Calu3 (cell line): ENCODE measurements around the gene RNF8. TPM values are rescaled to one million over a fixed set of nuclear protein-coding genes. Genes with fewer than 3 reads are reported as not detected.

Source experiments
- BruUV-seq: library from RNA; stranded (reverse); fragments of 400-500 nt; replicated peaks from 2 replicates; lab custom pipeline; 2021; lab: Mats Ljungman, UMichigan
- CTCF ChIA-PET: fragments of 300-600 bp; sonication (Branson Sonifier 250); formaldehyde crosslinking; loops from one replicate; lab custom pipeline; 2022; ENCODE audit warnings: antibody characterized with exemption; lab: Charles Lee
- DNase-seq: peaks from one replicate; pipeline ENCODE4 v3.0.0; 2022
- H3K27ac Mint-ChIP-seq: one replicate; pipeline ENCODE4 v1.8.0; 2022; ENCODE audit warnings: mixed read lengths; ENCODE audit not compliant: unreplicated experiment
- H3K27me3 Mint-ChIP-seq: one replicate; pipeline ENCODE4 v1.8.0; 2022; ENCODE audit warnings: mixed read lengths; ENCODE audit not compliant: unreplicated experiment
- H3K36me3 Mint-ChIP-seq: one replicate; pipeline ENCODE4 v1.8.0; 2022; ENCODE audit warnings: mild to moderate bottlenecking, moderate library complexity, mixed read lengths; ENCODE audit not compliant: insufficient read depth, unreplicated experiment
- H3K4me1 Mint-ChIP-seq: one replicate; pipeline ENCODE4 v1.8.0; 2022; ENCODE audit warnings: mild to moderate bottlenecking, low read depth, mixed read lengths; ENCODE audit not compliant: unreplicated experiment
- H3K4me3 Mint-ChIP-seq: one replicate; pipeline ENCODE4 v1.8.0; 2022; ENCODE audit warnings: mild to moderate bottlenecking, low read depth, moderate library complexity, mixed read lengths; ENCODE audit not compliant: unreplicated experiment
- H3K9me3 Mint-ChIP-seq: one replicate; pipeline ENCODE4 v1.8.0; 2022; ENCODE audit warnings: low read depth, mixed read lengths; ENCODE audit not compliant: unreplicated experiment
- CTCF ChIP-seq: fragments of 200-600 bp; IDR thresholded peaks from one replicate; pipeline ENCODE4 v1.8.0; 2022; ENCODE audit warnings: antibody characterized with exemption; ENCODE audit not compliant: unreplicated experiment
- intact Hi-C: fragments of 100-400 bp; cut with micrococcal nuclease; formaldehyde crosslinking; loops from one replicate; pipeline ENCODE4 v1.10.0; 2022; ENCODE audit not compliant: unreplicated experiment
- total RNA-seq: library from RNA; stranded (reverse); gene quantifications from 2 replicates; pipeline ENCODE4 v1.2.3, GENCODE V29; 2022

Gene RNF8
- total RNA-seq, 1 experiment from 2014 or later: 17.1 TPM

GRCh38 chr6:37338745-37339255 lies 15.0 kb upstream of the RNF8 start:
- no peaks in the 10 kb centered on the region for H3K4me1 Mint-ChIP-seq
- H3K4me3 Mint-ChIP-seq: no peak overlapping the region
- H3K9me3 Mint-ChIP-seq: no peaks in the 10 kb centered on the region
- BruUV-seq: no TSS peak
- peaks cover 6% of the 10 kb centered on the region for H3K36me3 Mint-ChIP-seq
- CTCF ChIA-PET: no interaction called here
- DNase-seq: no peak
- no peak overlapping the region for H3K27ac Mint-ChIP-seq
- intact Hi-C loops: no loop called here
- H3K27me3 Mint-ChIP-seq: peaks cover 2% of the 10 kb centered on the region
- no peak for TF ChIP-seq CTCF

DNA sequence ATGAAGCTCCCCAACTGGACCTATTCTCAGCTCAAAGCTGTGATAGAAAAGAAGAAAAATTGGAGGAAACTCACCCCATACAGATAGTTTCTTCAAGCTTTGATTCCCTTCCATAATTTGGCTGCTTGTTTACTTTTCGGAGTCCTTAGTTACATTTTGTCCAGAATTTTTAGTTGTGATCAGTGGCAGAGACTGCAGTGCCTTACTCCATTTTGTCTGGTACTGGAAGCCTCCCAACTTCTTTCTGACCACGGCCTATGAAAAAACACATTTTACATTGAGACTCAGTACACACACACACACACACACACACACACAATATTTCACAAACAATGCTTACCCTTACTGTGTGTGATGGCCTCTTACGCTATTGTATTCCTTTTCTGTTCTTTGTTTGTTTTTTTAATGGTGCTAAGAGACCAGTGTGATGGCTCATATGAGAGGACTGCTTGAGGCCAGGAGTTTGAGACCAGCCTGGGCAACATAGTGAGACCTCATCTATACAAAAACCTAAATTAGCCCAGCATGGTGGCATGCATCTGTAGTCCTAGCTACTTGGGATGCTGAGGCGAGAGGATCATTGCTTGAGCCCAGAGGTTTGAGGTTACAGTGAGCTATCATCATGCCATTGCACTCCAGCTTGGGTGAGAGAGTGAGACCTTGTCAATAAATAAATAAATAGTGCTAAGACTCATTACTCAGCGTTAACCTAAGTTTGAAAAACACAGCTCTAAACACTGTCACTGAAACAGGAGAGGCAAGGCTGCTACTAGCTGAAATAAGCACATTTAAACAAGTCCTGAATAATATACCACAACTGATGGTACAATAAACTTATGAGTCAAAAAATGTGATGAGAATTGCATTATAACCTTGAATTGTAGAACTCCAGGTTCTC lies 13.8 kb upstream of the RNF8 start:
- peaks cover 4% of the 10 kb centered on the region for H3K36me3 Mint-ChIP-seq

DNA sequence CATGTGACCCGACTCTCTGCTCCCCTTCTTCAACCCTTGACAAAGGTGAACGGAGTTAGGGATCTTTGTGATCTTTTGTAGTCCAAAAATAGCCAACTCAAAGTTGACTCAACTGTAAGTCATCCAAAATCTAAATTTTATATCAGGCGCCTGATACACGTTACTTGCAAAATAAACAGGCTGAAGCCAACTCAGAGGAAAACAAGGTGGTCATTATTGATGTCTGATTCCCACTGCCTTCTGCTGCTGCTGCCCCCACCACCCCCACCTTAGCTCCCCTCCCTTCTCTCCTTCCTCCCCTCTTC lies 13.2 kb upstream of the RNF8 start:
- Mint-ChIP-seq H3K27me3 (peaks cover 13% of the 10 kb centered on the region), H3K4me3 (no peak overlapping the region), H3K27ac (no peak overlapping the region), H3K9me3 (no peaks in the 10 kb centered on the region), H3K36me3 (no peaks in the 10 kb centered on the region), H3K4me1 (no peaks in the 10 kb centered on the region)
- no peak for TF ChIP-seq CTCF
- CTCF ChIA-PET: interaction anchor here (0.5 kb wide), 1 partner anchor 660 kb away, joined by 8 read pairs; no protein-coding TSS in a partner anchor
- no TSS peak for BruUV-seq
- no peak for DNase-seq
- intact Hi-C loops: no loop called here

More for the DNA sequence above, 13.8 kb upstream of the RNF8 start:
- no TSS peak for BruUV-seq
- peaks cover 13% of the 10 kb centered on the region for H3K27me3 Mint-ChIP-seq
- no peak overlapping the region for H3K27ac Mint-ChIP-seq
- H3K9me3 Mint-ChIP-seq: no peaks in the 10 kb centered on the region
- intact Hi-C loops: no loop called here
- no peak for TF ChIP-seq CTCF
- DNase-seq: no peak
- CTCF ChIA-PET: interaction anchor here (0.7 kb wide), 1 partner anchor 419 kb away, joined by 4 read pairs; no protein-coding TSS in a partner anchor
- H3K4me1 Mint-ChIP-seq: no peaks in the 10 kb centered on the region
- no peak overlapping the region for H3K4me3 Mint-ChIP-seq

DNA sequence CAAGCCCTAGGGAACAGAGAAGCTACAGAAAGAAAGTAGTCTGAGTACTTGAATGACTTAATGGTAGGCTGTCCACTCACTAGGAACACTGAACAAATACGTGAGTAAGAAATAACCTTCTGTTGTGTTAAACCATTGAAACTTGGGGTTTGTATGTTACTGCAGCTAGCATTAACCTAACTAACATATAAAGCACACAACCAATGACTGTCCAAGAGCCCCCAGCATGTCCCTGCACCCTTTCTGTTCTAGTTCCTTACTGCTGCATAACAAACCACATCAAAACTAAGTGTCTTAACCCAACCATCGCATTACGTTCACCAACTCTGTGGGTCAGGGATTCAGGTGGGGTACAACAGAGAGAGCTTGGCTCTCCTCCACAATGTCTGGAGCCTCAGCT lies 10.5 kb upstream of the RNF8 start:
- Mint-ChIP-seq H3K36me3 (no peaks in the 10 kb centered on the region), H3K27ac (no peak overlapping the region), H3K27me3 (peaks cover 13% of the 10 kb centered on the region), H3K9me3 (peaks cover 3% of the 10 kb centered on the region), H3K4me1 (no peaks in the 10 kb centered on the region), H3K4me3 (no peak overlapping the region)
- intact Hi-C loops: no loop called here
- BruUV-seq: no TSS peak
- CTCF ChIA-PET: interaction anchor here (0.6 kb wide), 1 partner anchor 38 kb away, joined by 4 read pairs; no protein-coding TSS in a partner anchor
- no peak for TF ChIP-seq CTCF
- DNase-seq: no peak
